CD4-positive, alpha-beta T cell (primary cell): ENCODE results near the gene C18orf32. TPM values are rescaled to one million over a fixed set of nuclear protein-coding genes. Genes with fewer than 3 reads are reported as not detected.

Source experiments
- ATAC-seq: fragments of 200-7000 bp; cut with Tn5 transposase; one replicate; pipeline ENCODE4 v1.10.0; 2022; ENCODE audit warnings: mild to moderate bottlenecking; ENCODE audit not compliant: poor library complexity
- CTCF ChIA-PET: fragments of 350-600 bp; sonication (Branson Sonifier 250); formaldehyde crosslinking; loops from one replicate; lab custom pipeline; 2021; ENCODE audit warnings: antibody characterized with exemption, inconsistent platforms; lab: Charles Lee
- POLR2A ChIA-PET: fragments of 350-600 bp; sonication (Branson Sonifier 250); formaldehyde crosslinking; loops from one replicate; lab custom pipeline; 2021; ENCODE audit warnings: antibody characterized with exemption, inconsistent platforms; lab: Charles Lee
- DNase-seq, 14 experiments: peaks; one replicate each; pipeline ENCODE4 v3.0.0-alpha.2; 2013 to 2020; ENCODE audit warnings: mixed read lengths in 2 of 14
- H3K27ac ChIP-seq, 2 donors: one replicate each; pipeline versions ENCODE4 v1.5.1 to v1.7.0; 2013; ENCODE audit warnings: low read length in 2 of 2, low read depth in 1 of 2, mild to moderate bottlenecking in 1 of 2
- H3K27me3 ChIP-seq, 2 experiments: 1 replicate in 1 of 2; 2 replicates in 1 of 2; pipeline versions ENCODE4 v1.6.1 to v1.7.0; 2013; ENCODE audit warnings: low read length in 2 of 2, control low read depth in 1 of 2, mild to moderate bottlenecking in 1 of 2, moderate library complexity in 1 of 2; ENCODE audit not compliant: insufficient read depth in 2 of 2, control insufficient read depth in 1 of 2
- H3K36me3 ChIP-seq: one replicate; pipeline ENCODE4 v1.6.1; 2013; ENCODE audit warnings: low read length, control low read depth; ENCODE audit not compliant: insufficient read depth
- H3K4me1 ChIP-seq: one replicate; pipeline ENCODE4 v1.6.1; 2013; ENCODE audit warnings: low read length, control low read depth; ENCODE audit not compliant: insufficient read depth
- H3K4me3 ChIP-seq: one replicate; pipeline ENCODE4 v1.5.1; 2013; ENCODE audit warnings: mild to moderate bottlenecking, low read length, moderate library complexity
- H3K9me3 ChIP-seq, 2 experiments: 1 replicate in 1 of 2; 2 replicates in 1 of 2; pipeline versions ENCODE4 v1.6.1 to v1.7.0; 2013; ENCODE audit warnings: low read length in 2 of 2, mild to moderate bottlenecking in 2 of 2, control low read depth in 1 of 2, moderate library complexity in 1 of 2; ENCODE audit not compliant: control insufficient read depth in 1 of 2, insufficient read depth in 1 of 2
- H3K27ac Mint-ChIP-seq: one replicate; pipeline ENCODE4 v1.8.0; 2020; ENCODE audit warnings: mixed read lengths
- H3K27me3 Mint-ChIP-seq: one replicate; pipeline ENCODE4 v1.8.0; 2021; ENCODE audit warnings: mixed read lengths
- H3K36me3 Mint-ChIP-seq: one replicate; pipeline ENCODE4 v1.8.0; 2021; ENCODE audit warnings: low read depth, mixed read lengths
- H3K4me1 Mint-ChIP-seq: one replicate; pipeline ENCODE4 v1.8.0; 2021; ENCODE audit warnings: low read depth, mixed read lengths
- H3K4me3 Mint-ChIP-seq: one replicate; pipeline ENCODE4 v1.8.0; 2020; ENCODE audit warnings: mild to moderate bottlenecking, mixed read lengths
- H3K9me3 Mint-ChIP-seq: one replicate; pipeline ENCODE4 v1.8.0; 2020; ENCODE audit warnings: mixed read lengths
- intact Hi-C, 2 experiments: fragments of 100-400 bp; cut with DNase I in 1 of 2; cut with micrococcal nuclease in 1 of 2; formaldehyde crosslinking; loops; one replicate each; pipeline versions ENCODE4 v1.15.1 to v1.9.0; 2023 to 2025; cut with DNase I, micrococcal nuclease
- total RNA-seq, 174 experiments: library from RNA in 2 of 174; stranded (reverse) in 2 of 174; gene quantifications; one replicate each; pipeline ENCODE4 v1.2.3 and lab custom pipeline; 2021 to 2026
- TF ChIP-seq, protein P1 (sequence below): fragments of 200-600 bp; IDR thresholded peaks from one replicate; pipeline ENCODE4 v1.8.0; 2022; ENCODE audit warnings: antibody characterized with exemption, mild to moderate bottlenecking

C18orf32 gene
- total RNA-seq, 2 experiments from 2014 or later = 38.2 to 40.1 TPM

DNA sequence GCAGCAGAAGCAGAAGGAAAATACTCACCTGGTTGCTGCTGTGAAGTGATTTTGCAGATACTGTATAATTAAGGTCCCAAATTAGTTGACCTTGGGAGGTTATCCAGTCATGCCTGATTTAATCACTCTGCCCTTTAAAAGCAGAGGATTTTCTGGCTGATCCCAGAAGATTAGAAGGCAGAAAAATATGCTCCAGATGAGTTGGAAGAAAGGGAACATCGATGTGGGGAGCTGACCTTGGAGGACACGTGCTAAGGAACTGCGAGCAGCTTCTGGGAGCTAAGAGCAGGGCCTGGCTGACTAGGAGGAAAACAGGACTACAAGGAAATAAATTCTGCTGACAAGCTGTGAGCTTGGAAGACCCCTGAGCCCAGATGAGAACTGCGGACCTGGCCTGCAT is 13.3 kb downstream of the C18orf32 start:
- ATAC-seq = no peak
- CTCF ChIA-PET = interaction anchor here (1.0 kb wide), 1 partner anchor 8 kb away, joined by 3 read pairs; no protein-coding TSS in a partner anchor
- intact Hi-C loops = no loop called here
- no peak overlapping the region for H3K4me3 ChIP-seq
- POLR2A ChIA-PET = no interaction called here
- DNase-seq = no peak
- no peaks in the 10 kb centered on the region for H3K27me3 ChIP-seq
- Mint-ChIP-seq H3K27me3 (peaks cover 3% of the 10 kb centered on the region), H3K4me1 (peaks cover 7% of the 10 kb centered on the region), H3K9me3 (no peaks in the 10 kb centered on the region), H3K27ac (no peak overlapping the region), H3K36me3 (peaks cover 13% of the 10 kb centered on the region), H3K4me3 (no peak overlapping the region)
- no peaks in the 10 kb centered on the region for H3K36me3 ChIP-seq
- no peaks in the 10 kb centered on the region for H3K4me1 ChIP-seq
- H3K9me3 ChIP-seq = no peaks in the 10 kb centered on the region
- TF ChIP-seq, protein P1, sequence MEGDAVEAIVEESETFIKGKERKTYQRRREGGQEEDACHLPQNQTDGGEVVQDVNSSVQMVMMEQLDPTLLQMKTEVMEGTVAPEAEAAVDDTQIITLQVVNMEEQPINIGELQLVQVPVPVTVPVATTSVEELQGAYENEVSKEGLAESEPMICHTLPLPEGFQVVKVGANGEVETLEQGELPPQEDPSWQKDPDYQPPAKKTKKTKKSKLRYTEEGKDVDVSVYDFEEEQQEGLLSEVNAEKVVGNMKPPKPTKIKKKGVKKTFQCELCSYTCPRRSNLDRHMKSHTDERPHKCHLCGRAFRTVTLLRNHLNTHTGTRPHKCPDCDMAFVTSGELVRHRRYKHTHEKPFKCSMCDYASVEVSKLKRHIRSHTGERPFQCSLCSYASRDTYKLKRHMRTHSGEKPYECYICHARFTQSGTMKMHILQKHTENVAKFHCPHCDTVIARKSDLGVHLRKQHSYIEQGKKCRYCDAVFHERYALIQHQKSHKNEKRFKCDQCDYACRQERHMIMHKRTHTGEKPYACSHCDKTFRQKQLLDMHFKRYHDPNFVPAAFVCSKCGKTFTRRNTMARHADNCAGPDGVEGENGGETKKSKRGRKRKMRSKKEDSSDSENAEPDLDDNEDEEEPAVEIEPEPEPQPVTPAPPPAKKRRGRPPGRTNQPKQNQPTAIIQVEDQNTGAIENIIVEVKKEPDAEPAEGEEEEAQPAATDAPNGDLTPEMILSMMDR = no peak
- H3K27ac ChIP-seq = no peak overlapping the region

DNA sequence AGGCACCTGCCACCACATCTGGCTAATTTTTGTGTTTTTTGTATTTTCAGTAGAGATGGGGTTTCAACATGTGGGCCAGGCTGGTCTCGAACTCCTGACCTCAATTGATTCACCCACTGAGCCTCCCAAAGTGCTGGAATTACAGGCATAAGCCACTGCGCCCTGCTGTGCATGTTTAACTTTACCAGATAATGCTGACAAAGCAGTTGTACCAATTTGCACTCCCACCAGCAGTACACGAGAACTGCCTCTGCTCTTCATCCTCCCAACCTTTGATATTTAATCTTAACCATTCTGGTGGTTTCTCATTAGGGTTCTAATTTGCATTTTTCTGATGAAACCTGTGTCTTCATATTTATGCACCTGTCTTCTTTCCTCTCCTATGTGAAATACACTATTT is 14.6 kb downstream of the C18orf32 start:
- ChIA-PET POLR2A (no interaction called here), CTCF (no interaction called here)
- H3K4me3 ChIP-seq = no peak overlapping the region
- H3K4me3 Mint-ChIP-seq = no peak overlapping the region
- H3K27ac Mint-ChIP-seq = no peak overlapping the region
- H3K9me3 Mint-ChIP-seq = no peaks in the 10 kb centered on the region
- peaks cover 5% of the 10 kb centered on the region for H3K27me3 Mint-ChIP-seq
- ATAC-seq (no peak), DNase-seq (no peak)
- H3K4me1 ChIP-seq = no peaks in the 10 kb centered on the region
- H3K36me3 Mint-ChIP-seq = peaks cover 12% of the 10 kb centered on the region
- TF ChIP-seq, protein P1 = no peak
- no peak overlapping the region for H3K27ac ChIP-seq
- intact Hi-C loops = no loop called here
- H3K4me1 Mint-ChIP-seq = peaks cover 7% of the 10 kb centered on the region
- H3K9me3 ChIP-seq = no peaks in the 10 kb centered on the region
- H3K27me3 ChIP-seq = no peaks in the 10 kb centered on the region
- H3K36me3 ChIP-seq = no peaks in the 10 kb centered on the region

DNA sequence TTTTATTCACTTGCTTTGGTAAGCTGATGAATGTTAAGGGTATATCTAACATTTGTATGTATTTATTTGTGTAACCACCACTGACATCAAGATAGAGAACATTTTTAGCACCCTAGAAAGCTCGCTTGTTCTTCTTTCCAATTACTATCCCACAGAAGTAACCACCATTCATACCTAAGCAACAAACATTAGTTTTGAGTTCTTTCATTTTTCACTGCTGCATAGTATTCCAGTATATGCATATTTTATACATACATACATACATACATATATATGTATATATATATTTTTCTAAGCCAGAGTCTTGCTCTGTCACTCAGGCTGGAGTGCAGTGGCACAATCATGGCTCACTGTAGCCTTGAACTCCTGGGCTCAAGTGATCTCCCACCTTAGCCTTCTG is 15.5 kb downstream of the C18orf32 start:
- TF ChIP-seq, protein P1 = no peak
- H3K4me1 ChIP-seq = no peaks in the 10 kb centered on the region
- no peak overlapping the region for H3K4me3 ChIP-seq
- Mint-ChIP-seq H3K36me3 (peaks cover 3% of the 10 kb centered on the region), H3K9me3 (no peaks in the 10 kb centered on the region), H3K27ac (no peak overlapping the region), H3K4me1 (peaks cover 4% of the 10 kb centered on the region), H3K27me3 (peaks cover 5% of the 10 kb centered on the region), H3K4me3 (no peak overlapping the region)
- ATAC-seq (no peak), DNase-seq (no peak)
- no peaks in the 10 kb centered on the region for H3K36me3 ChIP-seq
- no peaks in the 10 kb centered on the region for H3K9me3 ChIP-seq
- intact Hi-C loops = no loop called here
- POLR2A ChIA-PET = interaction anchor here (0.8 kb wide), 1 partner anchor 11 kb away, joined by 3 read pairs; the partner anchor contains the start of gene DYM
- H3K27me3 ChIP-seq = no peaks in the 10 kb centered on the region
- CTCF ChIA-PET = no interaction called here
- H3K27ac ChIP-seq = no peak overlapping the region
